Coronary artery (tissue), 2 donors: ENCODE data around the gene RBSN.

ENCODE experiments used
- DNase-seq: peaks from one replicate; pipeline ENCODE4 v3.0.0-alpha.2; 2017; ENCODE audit warnings: low spot score
- H3K27ac ChIP-seq, 2 donors: fragments of 200-600 bp; sonication (generic); one replicate each; pipeline ENCODE4 v1.5.1; 2016 to 2019
- H3K4me3 ChIP-seq: fragments of 200-600 bp; sonication (generic); 2 replicates; pipeline ENCODE4 v1.5.1; 2016; ENCODE audit warnings: mild to moderate bottlenecking, moderate library complexity
- CTCF ChIP-seq: fragments of 200-600 bp; sonication (generic); IDR thresholded peaks from one replicate; pipeline ENCODE4 v1.5.1; 2019; ENCODE audit warnings: antibody characterized with exemption

RBSN gene

DNA sequence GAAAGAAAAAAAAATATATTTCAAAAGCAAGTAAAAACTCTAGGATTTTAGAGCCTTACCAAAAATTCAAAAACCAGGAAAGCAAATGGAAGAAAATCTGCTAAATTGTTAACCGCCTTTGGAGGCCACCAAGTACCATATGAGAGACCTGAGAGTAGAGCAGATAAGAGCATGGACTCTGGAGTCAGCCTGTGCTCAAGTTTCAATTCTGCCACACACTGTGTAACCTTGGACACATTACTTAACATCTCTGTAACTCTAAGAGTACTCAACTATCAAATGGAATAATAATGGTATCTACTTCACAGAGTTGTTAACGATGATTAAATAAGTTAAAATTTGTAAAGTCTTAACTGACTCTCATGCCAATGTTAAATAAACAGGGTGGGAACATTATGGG lies 12.7 kb downstream of the RBSN start:
- Histone ChIP-seq H3K4me3 (no peak overlapping the region), H3K27ac (no peak overlapping the region)
- TF ChIP-seq CTCF, result no peak
- DNase-seq, result no peak

DNA sequence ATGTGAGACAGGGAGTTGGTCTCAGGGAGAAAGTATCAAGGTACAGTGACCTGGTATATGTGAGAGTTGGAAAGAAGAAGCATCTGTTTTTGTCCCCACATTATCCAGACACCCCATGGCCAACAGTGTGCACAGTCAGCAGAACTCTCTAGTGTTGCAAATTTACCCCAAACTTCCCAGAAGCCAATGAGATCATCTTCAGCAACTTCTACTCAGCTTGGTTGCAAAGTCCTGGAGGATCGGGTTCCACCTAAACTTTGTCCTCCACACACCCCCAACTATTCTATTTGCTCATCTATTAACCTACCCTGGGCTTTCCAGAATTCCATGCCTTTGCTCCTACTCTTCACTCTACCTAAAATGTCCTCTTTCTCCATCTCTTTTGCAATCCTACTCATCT lies 15.7 kb downstream of the RBSN start:
- no peak for DNase-seq
- no peak overlapping the region for H3K27ac ChIP-seq
- no peak overlapping the region for H3K4me3 ChIP-seq
- no peak for TF ChIP-seq CTCF

- no peak overlapping the region for H3K27ac ChIP-seq
- TF ChIP-seq CTCF, result no peak
- no peak for DNase-seq
These were observed 16.8 kb downstream of the RBSN start for GRCh38 chr3:15081960-15082664.

GRCh38 chr3:15079091-15079490 lies 19.9 kb downstream of the RBSN start:
- TF ChIP-seq CTCF, result no peak
- no peak for DNase-seq
- Histone ChIP-seq H3K27ac (no peak overlapping the region), H3K4me3 (no peak overlapping the region)

More at GRCh38 chr3:15081960-15082664, 16.8 kb downstream of the RBSN start:
- no peak overlapping the region for H3K4me3 ChIP-seq

- Histone ChIP-seq H3K27ac (no peak overlapping the region), H3K4me3 (no peak overlapping the region)
- TF ChIP-seq CTCF, result no peak
- DNase-seq, result no peak
These were observed 24.4 kb downstream of the RBSN start for GRCh38 chr3:15074500-15074899.

DNA sequence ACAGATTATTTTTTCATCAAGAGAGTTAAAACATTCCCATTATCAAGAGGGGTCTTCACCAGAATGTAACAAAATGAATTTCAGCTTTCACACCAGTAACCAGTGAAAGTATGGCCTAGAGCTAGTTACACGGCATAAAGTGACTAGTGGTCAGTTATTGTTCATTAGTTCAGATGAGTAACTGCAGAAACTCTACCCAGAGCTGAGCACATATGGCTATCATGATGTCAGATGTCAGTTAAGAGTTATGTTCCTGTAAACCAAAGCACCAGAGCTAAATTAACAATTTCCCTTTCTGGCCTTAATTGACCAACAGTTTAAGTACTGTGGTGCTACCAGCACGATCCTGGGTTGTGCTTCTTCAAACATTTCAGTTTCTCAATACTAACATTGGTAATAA lies 27.2 kb downstream of the RBSN start:
- no peak for TF ChIP-seq CTCF
- no peak for DNase-seq
- no peak overlapping the region for H3K27ac ChIP-seq
- H3K4me3 ChIP-seq, result no peak overlapping the region

DNA sequence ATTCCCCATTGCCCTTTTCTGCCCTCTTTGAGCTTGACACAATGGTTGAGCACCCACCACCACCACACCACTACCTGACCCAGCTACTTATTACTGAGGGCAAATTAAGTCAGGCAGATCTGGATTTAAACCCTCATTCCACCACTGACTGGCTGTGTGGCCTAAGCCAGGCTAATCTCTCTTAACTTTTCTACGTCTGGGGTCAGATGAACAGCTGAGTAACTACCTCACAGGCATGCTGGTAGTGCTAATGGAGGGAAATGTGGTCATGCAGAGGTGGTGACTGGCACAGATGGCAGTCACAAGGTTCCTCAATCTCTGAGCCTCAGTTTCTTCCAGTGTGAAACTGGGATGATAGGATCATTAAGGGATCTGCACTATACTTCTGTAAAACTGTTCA lies 29.5 kb downstream of the RBSN start:
- no peak for TF ChIP-seq CTCF
- no peak overlapping the region for H3K27ac ChIP-seq
- DNase-seq, result no peak
- no peak overlapping the region for H3K4me3 ChIP-seq
